Endothelial cell of umbilical vein (primary cell): ENCODE data around the gene GALNT12. TPM values are rescaled to one million over a fixed set of nuclear protein-coding genes. Genes with fewer than 3 reads are reported as not detected.

Experiments
- BruUV-seq: library from RNA; stranded (reverse); fragments of 400-500 nt; replicated peaks from 2 replicates; lab custom pipeline; 2021; lab: Mats Ljungman, UMichigan
- CTCF ChIA-PET: fragments of 300-600, 350-600 bp; sonication (Branson Sonifier 250); formaldehyde crosslinking; loops from one replicate; lab custom pipeline; 2021; ENCODE audit warnings: antibody characterized with exemption, inconsistent platforms; lab: Charles Lee
- POLR2A ChIA-PET: fragments of 300-600, 350-600 bp; sonication (Branson Sonifier 250); formaldehyde crosslinking; loops from one replicate; lab custom pipeline; 2021; ENCODE audit warnings: antibody characterized with exemption, inconsistent platforms; lab: Charles Lee
- DNase-seq: peaks from one replicate; pipeline ENCODE4 v3.0.0-alpha.2; 2011; ENCODE audit warnings: low read depth, low spot score
- FAIRE-seq: peaks from 2 replicates; lab custom pipeline; 2011; peaks lifted over from hg19 to GRCh38; lab: Jason Lieb, UNC
- H2AFZ ChIP-seq: 2 replicates; pipeline ENCODE4 v1.6.0; 2012; ENCODE audit warnings: low read depth, low read length, control low read depth, inconsistent platforms
- H3K27ac ChIP-seq: 2 replicates; pipeline ENCODE4 v1.5.1; 2011; ENCODE audit warnings: low read depth, mild to moderate bottlenecking, control low read depth, low read length, moderate library complexity; ENCODE audit not compliant: insufficient read depth
- H3K27me3 ChIP-seq, 2 experiments: 2 replicates each; pipeline versions ENCODE4 v1.6.0 to v1.6.1; 2011; ENCODE audit warnings: low read length in 2 of 2, mixed read lengths in 1 of 2; ENCODE audit not compliant: control insufficient read depth in 2 of 2, insufficient read depth in 2 of 2
- H3K36me3 ChIP-seq, 2 experiments: 2 replicates in 1 of 2; 3 replicates in 1 of 2; pipeline ENCODE4 v1.5.1; 2011; ENCODE audit warnings: low read length in 2 of 2, mild to moderate bottlenecking in 1 of 2, moderate library complexity in 1 of 2; ENCODE audit not compliant: control insufficient read depth in 2 of 2, insufficient read depth in 2 of 2; ENCODE audit errors: extremely low read depth in 1 of 2
- H3K4me1 ChIP-seq: 3 replicates; pipeline ENCODE4 v1.5.1; 2011; ENCODE audit warnings: mild to moderate bottlenecking, low read length; ENCODE audit not compliant: control insufficient read depth, insufficient read depth; ENCODE audit errors: extremely low read depth
- H3K4me2 ChIP-seq: 2 replicates; pipeline ENCODE4 v1.6.1; 2011; ENCODE audit warnings: low read length, control low read depth, mixed read lengths; ENCODE audit not compliant: insufficient read depth
- H3K4me3 ChIP-seq, 3 experiments: fragments of 200-600 bp in 1 of 3; sonication (generic), shearing (Covaris generic) in 1 of 3; replicated peaks in 1 of 3; 2 replicates each; pipeline ENCODE4 v1.5.1; 2011 to 2016; ENCODE audit warnings: control low read depth in 3 of 3, low read length in 3 of 3, mild to moderate bottlenecking in 2 of 3, inconsistent platforms in 1 of 3, low read depth in 1 of 3, moderate library complexity in 1 of 3; ENCODE audit not compliant: insufficient read depth in 1 of 3
- H3K79me2 ChIP-seq: 2 replicates; pipeline ENCODE4 v1.6.0; 2012; ENCODE audit warnings: low read length, inconsistent platforms; ENCODE audit not compliant: control insufficient read depth, insufficient read depth
- H3K9ac ChIP-seq: replicated peaks from 2 replicates; pipeline ENCODE3; 2011; ENCODE audit warnings: low read length, control low read depth; ENCODE audit not compliant: insufficient read depth; ENCODE audit errors: extremely low read depth
- H3K9me1 ChIP-seq: replicated peaks from 3 replicates; pipeline ENCODE4 v1.6.0; 2011; ENCODE audit warnings: mild to moderate bottlenecking, low read length; ENCODE audit not compliant: control insufficient read depth, insufficient read depth; ENCODE audit errors: extremely low read depth
- H3K9me3 ChIP-seq: replicated peaks from 2 replicates; pipeline ENCODE4 v1.5.1; 2012; ENCODE audit warnings: low read length, inconsistent platforms; ENCODE audit not compliant: control insufficient read depth, insufficient read depth
- H4K20me1 ChIP-seq: replicated peaks from 2 replicates; pipeline ENCODE3; 2011; ENCODE audit warnings: mild to moderate bottlenecking, low read length; ENCODE audit not compliant: control insufficient read depth, insufficient read depth; ENCODE audit errors: extremely low read depth
- EZH2 ChIP-seq: IDR thresholded peaks from 2 replicates; pipeline ENCODE4 v1.6.1; 2012; ENCODE audit warnings: borderline replicate concordance, low read depth, mild to moderate bottlenecking, moderate library complexity, low read length, inconsistent platforms; ENCODE audit not compliant: severe bottlenecking
- FOS ChIP-seq: IDR thresholded peaks from 2 replicates; pipeline ENCODE4 v1.6.1; 2011; ENCODE audit warnings: mild to moderate bottlenecking, low read length, moderate library complexity, borderline replicate concordance; ENCODE audit not compliant: insufficient read depth
- GATA2 ChIP-seq: IDR thresholded peaks from 2 replicates; pipeline ENCODE4 v1.7.0; 2011; ENCODE audit warnings: low read depth, mild to moderate bottlenecking, moderate library complexity, mixed read lengths, low read length; ENCODE audit not compliant: insufficient read length, insufficient read depth
- JUN ChIP-seq: IDR thresholded peaks from 2 replicates; pipeline ENCODE4 v1.6.1; 2011; ENCODE audit warnings: borderline replicate concordance, low read depth; ENCODE audit not compliant: insufficient read length, insufficient read depth
- MAX ChIP-seq: IDR thresholded peaks from 2 replicates; pipeline ENCODE4 v1.6.1; 2011; ENCODE audit not compliant: insufficient read depth, insufficient read length
- MYC ChIP-seq: IDR thresholded peaks from one replicate; pipeline ENCODE4 v1.6.1; 2011; ENCODE audit warnings: mild to moderate bottlenecking, low read depth, low read length
- POLR2A ChIP-seq: IDR thresholded peaks from 2 replicates; pipeline ENCODE4 v1.6.1; 2012; ENCODE audit warnings: low read depth, mild to moderate bottlenecking, control low read depth, low read length
- POLR2AphosphoS5 ChIP-seq: IDR thresholded peaks from 2 replicates; pipeline ENCODE4 v1.6.1; 2012; ENCODE audit warnings: low read depth, mild to moderate bottlenecking, control low read depth, low read length, moderate library complexity; ENCODE audit not compliant: insufficient read depth
- dilution Hi-C: fragments of 300-500 bp; cut with MboI; formaldehyde crosslinking; loops from one replicate; pipeline ENCODE4 v1.15.0; 2019; ENCODE audit warnings: low sequenced_read_pairs; ENCODE audit not compliant: extremely low pct_ligation_motif_present
- intact Hi-C: fragments of 100-400 bp; cut with micrococcal nuclease; formaldehyde crosslinking; loops from one replicate; pipeline ENCODE4 v1.10.0; 2022
- polyA plus RNA-seq, 4 experiments: library from polyadenylated mRNA; depleted of rRNA in 3 of 4; stranded (reverse) in 3 of 4; unstranded in 1 of 4; fragments of >200 nt; gene quantifications; 2 replicates each; pipeline versions ENCODE4 v1.2.1 to v1.2.3, GENCODE V29; 2011 to 2012; ENCODE audit warnings: missing spikeins in 1 of 4
- total RNA-seq: library from RNA; stranded (reverse); gene quantifications from 2 replicates; pipeline ENCODE4 v1.2.3, GENCODE V29; 2021
- TF ChIP-seq, protein P1 (sequence below), 2 donors: IDR thresholded peaks; 1 replicate in 1 of 2; 2 replicates in 1 of 2; pipeline ENCODE4 v1.5.1; 2011; ENCODE audit warnings: low read length in 2 of 2, mild to moderate bottlenecking in 2 of 2, moderate library complexity in 2 of 2, control low read depth in 1 of 2, inconsistent platforms in 1 of 2, low read depth in 1 of 2; ENCODE audit not compliant: insufficient read depth in 1 of 2; ENCODE audit errors: extremely low read depth in 1 of 2

GALNT12 gene
- total and polyA plus RNA-seq, 2 donors (not counting 3 experiments of a cell fraction or from before 2014, with no cell fraction given) = 0.26 to 0.44 TPM

DNA sequence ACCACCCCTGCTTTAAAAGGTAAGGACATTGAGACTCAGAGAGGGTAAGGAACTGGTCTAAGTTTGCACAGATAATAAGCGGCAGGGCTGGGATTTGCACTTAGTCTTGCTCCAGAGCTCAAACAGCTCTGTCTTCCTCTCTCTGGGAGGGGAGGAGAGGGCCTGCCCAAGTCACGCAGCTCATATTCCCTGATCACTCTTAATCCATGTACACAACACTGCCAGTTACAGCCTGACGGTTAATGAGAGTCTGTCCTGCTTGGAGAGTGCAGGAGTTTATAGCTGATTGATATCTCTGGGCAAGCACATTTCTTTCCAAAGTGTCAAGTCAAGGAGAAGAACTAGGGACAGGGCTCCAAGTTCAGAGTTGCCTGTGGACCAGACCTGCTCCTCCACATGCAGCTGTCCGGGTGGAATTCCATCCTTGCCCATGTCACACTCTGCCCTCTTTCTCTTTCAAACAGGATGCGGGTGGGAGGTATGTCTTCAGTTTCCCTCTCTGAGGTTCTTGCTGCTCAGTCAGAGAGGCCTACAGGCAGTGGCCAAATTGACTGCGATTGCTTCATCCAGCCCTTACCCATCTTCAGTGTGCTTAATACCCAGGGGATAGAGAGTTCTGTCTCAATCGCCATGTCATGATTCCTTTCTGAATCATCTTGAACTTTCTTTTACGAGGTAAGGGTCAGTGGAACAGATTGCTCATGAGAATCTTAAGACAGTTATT lies 54.5 kb downstream of the GALNT12 start:
- FAIRE-seq (no peak), DNase-seq (no peak)
- CTCF ChIA-PET = interaction anchor here (1.1 to 4.2 kb wide), 5 partner anchors 10 to 279 kb away, joined by 3 to 68 read pairs (median 5); no protein-coding TSS in a partner anchor
- intact Hi-C loops = loop anchor here (1.0 kb wide), 1 partner anchor 137 kb away; no protein-coding TSS in a partner anchor
- no peaks in the 10 kb centered on the region for H4K20me1 ChIP-seq
- peaks cover 2 to 6% of the 10 kb centered on the region in 2 experiments for H3K27me3 ChIP-seq
- dilution Hi-C loops = no loop called here
- H3K27ac ChIP-seq = no peak overlapping the region
- no peaks in the 10 kb centered on the region for H3K36me3 ChIP-seq
- H3K4me1 ChIP-seq = no peaks in the 10 kb centered on the region
- H3K9me3 ChIP-seq = no peaks in the 10 kb centered on the region
- no peak overlapping the region for H3K9ac ChIP-seq
- no peak overlapping the region for H3K4me2 ChIP-seq
- no peaks in the 10 kb centered on the region for H3K79me2 ChIP-seq
- BruUV-seq = no TSS peak
- POLR2A ChIA-PET = no interaction called here
- no peaks in the 10 kb centered on the region for H3K9me1 ChIP-seq
- H2AFZ ChIP-seq = no peak overlapping the region
- no peak for TF ChIP-seq POLR2AphosphoS5
- no peak for TF ChIP-seq GATA2
- TF ChIP-seq POLR2A = no peak
- no peak for TF ChIP-seq MYC
- TF ChIP-seq, protein P1, sequence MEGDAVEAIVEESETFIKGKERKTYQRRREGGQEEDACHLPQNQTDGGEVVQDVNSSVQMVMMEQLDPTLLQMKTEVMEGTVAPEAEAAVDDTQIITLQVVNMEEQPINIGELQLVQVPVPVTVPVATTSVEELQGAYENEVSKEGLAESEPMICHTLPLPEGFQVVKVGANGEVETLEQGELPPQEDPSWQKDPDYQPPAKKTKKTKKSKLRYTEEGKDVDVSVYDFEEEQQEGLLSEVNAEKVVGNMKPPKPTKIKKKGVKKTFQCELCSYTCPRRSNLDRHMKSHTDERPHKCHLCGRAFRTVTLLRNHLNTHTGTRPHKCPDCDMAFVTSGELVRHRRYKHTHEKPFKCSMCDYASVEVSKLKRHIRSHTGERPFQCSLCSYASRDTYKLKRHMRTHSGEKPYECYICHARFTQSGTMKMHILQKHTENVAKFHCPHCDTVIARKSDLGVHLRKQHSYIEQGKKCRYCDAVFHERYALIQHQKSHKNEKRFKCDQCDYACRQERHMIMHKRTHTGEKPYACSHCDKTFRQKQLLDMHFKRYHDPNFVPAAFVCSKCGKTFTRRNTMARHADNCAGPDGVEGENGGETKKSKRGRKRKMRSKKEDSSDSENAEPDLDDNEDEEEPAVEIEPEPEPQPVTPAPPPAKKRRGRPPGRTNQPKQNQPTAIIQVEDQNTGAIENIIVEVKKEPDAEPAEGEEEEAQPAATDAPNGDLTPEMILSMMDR (IDR thresholded peaks at IDR 0.05; ENCODE audit: extremely low read depth in 1 of 2, insufficient read depth in 1 of 2, low read depth in 1 of 2, low read length in 2 of 2) = no peak
- TF ChIP-seq EZH2 = no peak
- TF ChIP-seq JUN = no peak
- no peak for TF ChIP-seq MAX
- no peak for TF ChIP-seq FOS
- H3K4me3 ChIP-seq = no peak overlapping the region
